NCI-H2107 treated with DMSO at 0.1 percent for 48 hours (cell line): ENCODE data around the gene GNL2.

Experiments
- DNase-seq: peaks from one replicate; lab custom pipeline; 2025; ENCODE audit not compliant: unreplicated experiment; lab: John Stamatoyannopoulos, UW

GNL2 gene

GRCh38 chr1:37595440-37596181, at the start of gene GNL2:
TSS of gene GNL2 (minus strand) at chr1:37595937. CDS start at chr1:37595822, 115 bp downstream.
- DNase-seq, result peak; percentile 88

GRCh38 chr1:37641059-37641458, 45.3 kb upstream of the GNL2 start:
- no peak for DNase-seq

- no peak for DNase-seq
Observed at GRCh38 chr1:37636435-37636834, 40.7 kb upstream of the GNL2 start.

GRCh38 chr1:37634992-37635902, 39.5 kb upstream of the GNL2 start:
- DNase-seq, result no peak

GRCh38 chr1:37634244-37634991, 38.7 kb upstream of the GNL2 start, which contains the start of gene RSPO1:
TSS of gene RSPO1 (minus strand) at chr1:37634892. CDS start at chr1:37629661, 5,231 bp downstream.
- DNase-seq, result no peak

GRCh38 chr1:37633938-37634243, 38.2 kb upstream of the GNL2 start:
- no peak for DNase-seq

- no peak for DNase-seq
Observed at GRCh38 chr1:37633040-37633937, 37.6 kb upstream of the GNL2 start.

- DNase-seq, result no peak
Observed at GRCh38 chr1:37631036-37631435, 35.3 kb upstream of the GNL2 start.

- DNase-seq, result no peak
Observed at GRCh38 chr1:37630426-37631028, 34.8 kb upstream of the GNL2 start.

GRCh38 chr1:37629726-37630425, 34.1 kb upstream of the GNL2 start:
- DNase-seq, result no peak

GRCh38 chr1:37629008-37629407, 33.3 kb upstream of the GNL2 start:
- DNase-seq, result no peak

GRCh38 chr1:37628026-37628556, 32.4 kb upstream of the GNL2 start:
- DNase-seq, result no peak

GRCh38 chr1:37622131-37622530, 26.4 kb upstream of the GNL2 start:
- no peak for DNase-seq

- no peak for DNase-seq
Observed at GRCh38 chr1:37621326-37621870, 25.7 kb upstream of the GNL2 start.

GRCh38 chr1:37620707-37621106, 25.0 kb upstream of the GNL2 start:
- DNase-seq, result peak; percentile 6

GRCh38 chr1:37616330-37616729, 20.6 kb upstream of the GNL2 start:
- no peak for DNase-seq

- DNase-seq, result no peak
Observed at GRCh38 chr1:37614105-37614504, 18.4 kb upstream of the GNL2 start.

GRCh38 chr1:37612186-37612585, 16.4 kb upstream of the GNL2 start:
- DNase-seq, result no peak

GRCh38 chr1:37609994-37610393, 14.3 kb upstream of the GNL2 start:
- no peak for DNase-seq
